B cell (primary cell): ENCODE data around the gene AIG1. TPM values are rescaled to one million over a fixed set of nuclear protein-coding genes. Genes with fewer than 3 reads are reported as not detected.

Experiments
- ATAC-seq: fragments of 200-7000 bp; cut with Tn5 transposase; one replicate; pipeline ENCODE4 v1.10.0; 2021; ENCODE audit warnings: low read depth, mild to moderate bottlenecking, moderate number of reproducible peaks, moderate library complexity
- CTCF ChIA-PET: fragments of 350-600 bp; sonication (Branson Sonifier 250); formaldehyde crosslinking; loops from one replicate; lab custom pipeline; 2021; ENCODE audit warnings: antibody characterized with exemption, inconsistent platforms; lab: Charles Lee
- POLR2A ChIA-PET: fragments of 350-600 bp; sonication (Branson Sonifier 250); formaldehyde crosslinking; loops from one replicate; lab custom pipeline; 2021; ENCODE audit warnings: antibody characterized with exemption; lab: Charles Lee
- DNase-seq: peaks from one replicate; pipeline ENCODE4 v3.0.0; 2013
- H2AFZ ChIP-seq: 2 replicates; pipeline ENCODE4 v1.6.1; 2012; ENCODE audit warnings: mild to moderate bottlenecking, low read depth, low read length; ENCODE audit not compliant: insufficient read depth, poor library complexity, severe bottlenecking
- H3K27ac ChIP-seq, 2 donors: 1 replicate in 1 of 2; 2 replicates in 1 of 2; pipeline ENCODE4 v1.5.1; 2012 to 2013; ENCODE audit warnings: low read length in 2 of 2, mild to moderate bottlenecking in 2 of 2, moderate library complexity in 1 of 2
- H3K27me3 ChIP-seq, 4 experiments: fragments of 200-600 bp in 1 of 4; sonication (generic) in 1 of 4; replicated peaks in 1 of 4; 1 replicate in 2 of 4; 2 replicates in 2 of 4; pipeline versions ENCODE4 v1.6.1 to v1.7.0; 2013 to 2016; ENCODE audit warnings: low read length in 3 of 4, mild to moderate bottlenecking in 2 of 4, mixed read lengths in 1 of 4, moderate library complexity in 1 of 4; ENCODE audit not compliant: insufficient read depth in 4 of 4, control insufficient read depth in 3 of 4; ENCODE audit errors: control extremely low read depth in 1 of 4
- H3K36me3 ChIP-seq, 2 experiments: replicated peaks in 1 of 2; 1 replicate in 1 of 2; 2 replicates in 1 of 2; pipeline versions ENCODE4 v1.6.1 to v1.7.1; 2013; ENCODE audit warnings: low read length in 1 of 2; ENCODE audit not compliant: insufficient read depth in 2 of 2, control insufficient read depth in 1 of 2; ENCODE audit errors: control extremely low read depth in 1 of 2, extremely low read depth in 1 of 2
- H3K4me1 ChIP-seq, 2 donors: fragments of 200-600 bp in 1 of 2; sonication (generic) in 1 of 2; 1 replicate in 1 of 2; 2 replicates in 1 of 2; pipeline versions ENCODE4 v1.5.1 to v1.6.1; 2013 to 2017; ENCODE audit warnings: low read length in 2 of 2; ENCODE audit not compliant: control insufficient read depth in 2 of 2, insufficient read depth in 2 of 2
- H3K4me2 ChIP-seq: replicated peaks from 2 replicates; pipeline ENCODE3; 2012; ENCODE audit warnings: mild to moderate bottlenecking, low read depth, low read length; ENCODE audit not compliant: poor library complexity, severe bottlenecking
- H3K4me3 ChIP-seq, 5 experiments: fragments of 200-600 bp in 1 of 5; sonication (generic) in 1 of 5; 1 replicate in 3 of 5; 2 replicates in 2 of 5; pipeline versions ENCODE4 v1.5.1 to v1.7.0; 2011 to 2016; ENCODE audit warnings: low read length in 4 of 5, mild to moderate bottlenecking in 4 of 5, low read depth in 2 of 5, control low read depth in 1 of 5, moderate library complexity in 1 of 5; ENCODE audit not compliant: insufficient read depth in 1 of 5; ENCODE audit errors: control extremely low read depth in 1 of 5, extremely low read depth in 1 of 5
- H3K79me2 ChIP-seq: fragments of 200-600 bp; sonication (generic); one replicate; pipeline ENCODE4 v1.6.0; 2016; ENCODE audit warnings: low read length; ENCODE audit not compliant: control insufficient read depth, insufficient read depth
- H3K9ac ChIP-seq: fragments of 200-600 bp; sonication (generic); 2 replicates; pipeline ENCODE4 v1.6.1; 2017; ENCODE audit warnings: mild to moderate bottlenecking, low read length, moderate library complexity
- H3K9me3 ChIP-seq, 3 donors: one replicate each; pipeline versions ENCODE4 v1.6.1 to v1.7.1; 2013; ENCODE audit warnings: low read length in 2 of 3; ENCODE audit not compliant: control insufficient read depth in 2 of 3, insufficient read depth in 1 of 3; ENCODE audit errors: control extremely low read depth in 1 of 3
- H4K20me1 ChIP-seq: 2 replicates; pipeline ENCODE4 v1.6.0; 2012; ENCODE audit warnings: mild to moderate bottlenecking, low read length; ENCODE audit not compliant: insufficient read depth, control insufficient read depth, poor library complexity, severe bottlenecking
- H3K27ac Mint-ChIP-seq: one replicate; pipeline ENCODE4 v1.8.0; 2021; ENCODE audit warnings: mixed read lengths
- H3K27me3 Mint-ChIP-seq: one replicate; pipeline ENCODE4 v1.8.0; 2021; ENCODE audit warnings: mixed read lengths
- H3K4me1 Mint-ChIP-seq: one replicate; pipeline ENCODE4 v1.8.0; 2021; ENCODE audit warnings: mixed read lengths
- H3K4me3 Mint-ChIP-seq: one replicate; pipeline ENCODE4 v1.8.0; 2021; ENCODE audit warnings: mixed read lengths
- H3K9me3 Mint-ChIP-seq: one replicate; pipeline ENCODE4 v1.8.0; 2022; ENCODE audit warnings: mixed read lengths; ENCODE audit not compliant: insufficient read depth
- CTCF ChIP-seq: fragments of 200-600 bp; IDR thresholded peaks from one replicate; pipeline ENCODE4 v1.8.0; 2022; ENCODE audit warnings: antibody characterized with exemption, mild to moderate bottlenecking
- EZH2 ChIP-seq: IDR thresholded peaks from 2 replicates; pipeline ENCODE4 v1.6.1; 2012; ENCODE audit warnings: borderline replicate concordance, low read depth, mild to moderate bottlenecking, moderate library complexity, low read length; ENCODE audit not compliant: insufficient read depth, poor library complexity, severe bottlenecking
- WGBS: methylation state at CpG from one replicate; pipeline ENCODE4 v1.1.5; 2013; ENCODE audit warnings: missing lambda C conversion rate; ENCODE audit not compliant: insufficient coverage; 5-methylcytosine and 5-hydroxymethylcytosine counted together
- intact Hi-C: fragments of 100-400 bp; cut with micrococcal nuclease; formaldehyde crosslinking; loops from one replicate; pipeline ENCODE4 v1.10.0; 2022
- polyA plus RNA-seq: library from polyadenylated mRNA; depleted of rRNA; stranded (reverse); fragments of >200 nt; gene quantifications from 2 replicates; pipeline ENCODE4 v1.2.3, GENCODE V29; 2012
- total RNA-seq, 2 donors: library from RNA; stranded (reverse); fragments of 120-200 nt in 1 of 2; gene quantifications; 1 replicate in 1 of 2; 2 replicates in 1 of 2; pipeline versions ENCODE4 v1.2.3 to v1.2.4, GENCODE V29; 2013 to 2022

AIG1 gene
- total and polyA plus RNA-seq, 2 donors (not counting 1 experiment from before 2014, with no cell fraction given) = 7.0 to 9.0 TPM

- Mint-ChIP-seq H3K27ac (no peak overlapping the region), H3K4me3 (no peak overlapping the region), H3K4me1 (no peaks in the 10 kb centered on the region), H3K9me3 (peaks cover 3% of the 10 kb centered on the region), H3K27me3 (no peaks in the 10 kb centered on the region)
- H3K79me2 ChIP-seq = no peaks in the 10 kb centered on the region
- no peaks in the 10 kb centered on the region for H4K20me1 ChIP-seq
- H3K4me1 ChIP-seq = no peaks in the 10 kb centered on the region
- DNase-seq (no peak), ATAC-seq (no peak)
- no peaks in the 10 kb centered on the region for H3K9me3 ChIP-seq
- H3K4me2 ChIP-seq = no peak overlapping the region
- no peak overlapping the region for H3K4me3 ChIP-seq
- ChIA-PET POLR2A (no interaction called here), CTCF (no interaction called here)
- H3K27ac ChIP-seq = no peak overlapping the region
- intact Hi-C loops = no loop called here
- H3K36me3 ChIP-seq = no peaks in the 10 kb centered on the region
- H3K9ac ChIP-seq = no peak overlapping the region
- 86% methylated on average over 1 of the region's 1 CpG for WGBS
- no peak for TF ChIP-seq CTCF
- H3K27me3 ChIP-seq = no peaks in the 10 kb centered on the region
- no peak overlapping the region for H2AFZ ChIP-seq
Measured at GRCh38 chr6:143268439-143268838, 207.8 kb downstream of the AIG1 start.

- H2AFZ ChIP-seq = no peak overlapping the region
- CTCF ChIA-PET = no interaction called here
Measured at GRCh38 chr6:143270026-143270425, 209.3 kb downstream of the AIG1 start.

More at GRCh38 chr6:143270026-143270425, 209.3 kb downstream of the AIG1 start:
- Histone ChIP-seq H3K79me2 (no peaks in the 10 kb centered on the region), H3K4me3 (no peak overlapping the region), H3K27ac (no peak overlapping the region), H4K20me1 (no peaks in the 10 kb centered on the region), H3K36me3 (no peaks in the 10 kb centered on the region), H3K4me1 (no peaks in the 10 kb centered on the region), H3K4me2 (no peak overlapping the region), H3K9me3 (no peaks in the 10 kb centered on the region), H3K9ac (no peak overlapping the region), H3K27me3 (no peaks in the 10 kb centered on the region)
- TF ChIP-seq CTCF (no peak), EZH2 (no peak)
- Mint-ChIP-seq H3K4me1 (no peaks in the 10 kb centered on the region), H3K4me3 (no peak overlapping the region), H3K27me3 (no peaks in the 10 kb centered on the region), H3K27ac (no peak overlapping the region), H3K9me3 (peaks cover 3% of the 10 kb centered on the region)
- ATAC-seq (no peak), DNase-seq (no peak)
- intact Hi-C loops = no loop called here
- no CpG with 5 or more reads among the region's 1 CpG for WGBS
- POLR2A ChIA-PET = no interaction called here
